ENCODE measurements around the gene INKA2. TPM values are rescaled to one million over a fixed set of nuclear protein-coding genes. Genes with fewer than 3 reads are reported as not detected.

The INKA2 gene
- total RNA-seq, 1 donor from 2014 or later: 5.4 TPM

- no peak for DNase-seq (ENCODE audit: low spot score)
- H3K4me1 Mint-ChIP-seq (ENCODE audit: low read depth): peaks cover 18% of the 10 kb centered on the region
- no peak for TF ChIP-seq CTCF (IDR thresholded peaks at IDR 0.05)
- H3K9me3 Mint-ChIP-seq (ENCODE audit: low read depth): no peaks in the 10 kb centered on the region
- no peak overlapping the region for H3K4me3 Mint-ChIP-seq (ENCODE audit: unreplicated experiment)
- no peaks in the 10 kb centered on the region for H3K27me3 Mint-ChIP-seq (ENCODE audit: low read depth)
- H3K27ac Mint-ChIP-seq (ENCODE audit: unreplicated experiment): no peak overlapping the region
- H3K36me3 Mint-ChIP-seq (ENCODE audit: low read depth): peaks cover 2% of the 10 kb centered on the region
Observed at GRCh38 chr1:111723091-111723806, 15.9 kb downstream of the INKA2 start.

GRCh38 chr1:111720977-111721786 is 18.0 kb downstream of the INKA2 start:
- Mint-ChIP-seq H3K9me3 (ENCODE audit: low read depth) (no peaks in the 10 kb centered on the region), H3K4me1 (ENCODE audit: low read depth) (peaks cover 18% of the 10 kb centered on the region), H3K4me3 (ENCODE audit: unreplicated experiment) (no peak overlapping the region), H3K36me3 (ENCODE audit: low read depth) (peaks cover 4% of the 10 kb centered on the region), H3K27me3 (ENCODE audit: low read depth) (no peaks in the 10 kb centered on the region), H3K27ac (ENCODE audit: unreplicated experiment) (peak overlapping the region; percentile 46)
- DNase-seq (ENCODE audit: low spot score): no peak
- no peak for TF ChIP-seq CTCF (IDR thresholded peaks at IDR 0.05)

- Mint-ChIP-seq H3K4me3 (ENCODE audit: unreplicated experiment) (no peak overlapping the region), H3K4me1 (ENCODE audit: low read depth) (peaks cover 18% of the 10 kb centered on the region), H3K27ac (ENCODE audit: unreplicated experiment) (peak overlapping the region; percentile 2), H3K27me3 (ENCODE audit: low read depth) (no peaks in the 10 kb centered on the region), H3K9me3 (ENCODE audit: low read depth) (no peaks in the 10 kb centered on the region), H3K36me3 (ENCODE audit: low read depth) (peaks cover 4% of the 10 kb centered on the region)
- no peak for DNase-seq (ENCODE audit: low spot score)
- TF ChIP-seq CTCF (IDR thresholded peaks at IDR 0.05): no peak
Observed at GRCh38 chr1:111720274-111720976, 18.8 kb downstream of the INKA2 start.

- Mint-ChIP-seq H3K4me3 (ENCODE audit: unreplicated experiment) (no peak overlapping the region), H3K36me3 (ENCODE audit: low read depth) (peaks cover 4% of the 10 kb centered on the region), H3K27me3 (ENCODE audit: low read depth) (no peaks in the 10 kb centered on the region), H3K9me3 (ENCODE audit: low read depth) (no peaks in the 10 kb centered on the region), H3K4me1 (ENCODE audit: low read depth) (peaks cover 18% of the 10 kb centered on the region), H3K27ac (ENCODE audit: unreplicated experiment) (no peak overlapping the region)
- no peak for DNase-seq (ENCODE audit: low spot score)
- TF ChIP-seq CTCF (IDR thresholded peaks at IDR 0.05): no peak
Observed at GRCh38 chr1:111719674-111720132, 19.5 kb downstream of the INKA2 start.

GRCh38 chr1:111719135-111719534 is 20.1 kb downstream of the INKA2 start:
- Mint-ChIP-seq H3K27me3 (ENCODE audit: low read depth) (no peaks in the 10 kb centered on the region), H3K4me3 (ENCODE audit: unreplicated experiment) (no peak overlapping the region), H3K9me3 (ENCODE audit: low read depth) (no peaks in the 10 kb centered on the region), H3K36me3 (ENCODE audit: low read depth) (peaks cover 4% of the 10 kb centered on the region), H3K27ac (ENCODE audit: unreplicated experiment) (no peak overlapping the region), H3K4me1 (ENCODE audit: low read depth) (peaks cover 18% of the 10 kb centered on the region)
- TF ChIP-seq CTCF (IDR thresholded peaks at IDR 0.05): no peak
- DNase-seq (ENCODE audit: low spot score): no peak
